Activated naive CD4-positive, alpha-beta T cell treated with Interleukin-2 at 50 U/mL for 16 hours (primary cell): ENCODE results near the gene APLF.
"Not testable (repeated sequence)": the region's sequence is repeated elsewhere in the genome, so short reads cannot be mapped to it uniquely, and the experiment has no call there.

Experiments used
- DNase-seq: peaks from one replicate; pipeline ENCODE4 v3.0.0-alpha.2; 2020

APLF gene

GRCh38 chr2:68591225-68591624, 123.8 kb downstream of the APLF start:
- no peak for DNase-seq

GRCh38 chr2:68594041-68594440, 126.7 kb downstream of the APLF start:
- DNase-seq = no peak

GRCh38 chr2:68594674-68595492, 127.5 kb downstream of the APLF start:
- peak; percentile 54 for DNase-seq

- not testable (repeated sequence) for DNase-seq
These were observed 128.1 kb downstream of the APLF start for GRCh38 chr2:68595493-68595785.

- DNase-seq = not testable (repeated sequence)
These were observed 133.1 kb downstream of the APLF start for GRCh38 chr2:68600495-68600894.

- no peak for DNase-seq
These were observed 135.7 kb downstream of the APLF start for GRCh38 chr2:68603059-68603458.

DNA sequence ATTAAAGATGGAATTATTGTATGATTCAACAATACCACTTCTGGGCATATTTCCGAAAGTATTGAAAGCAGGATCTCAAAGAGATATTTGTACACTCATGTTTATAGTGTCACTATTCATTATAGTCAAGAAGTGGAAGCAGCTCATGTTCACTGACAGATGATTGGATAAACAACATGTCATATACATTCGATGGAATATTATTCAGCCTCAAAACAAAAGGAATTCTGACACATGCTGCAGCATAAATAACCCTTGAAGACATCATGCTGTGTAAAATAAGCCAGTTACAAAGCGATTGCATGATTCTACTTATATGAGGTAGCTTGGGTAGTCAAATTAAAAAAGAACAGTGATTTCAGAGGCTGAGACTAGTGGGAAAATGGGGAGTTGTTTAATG, 136.7 kb downstream of the APLF start:
- no peak for DNase-seq

DNA sequence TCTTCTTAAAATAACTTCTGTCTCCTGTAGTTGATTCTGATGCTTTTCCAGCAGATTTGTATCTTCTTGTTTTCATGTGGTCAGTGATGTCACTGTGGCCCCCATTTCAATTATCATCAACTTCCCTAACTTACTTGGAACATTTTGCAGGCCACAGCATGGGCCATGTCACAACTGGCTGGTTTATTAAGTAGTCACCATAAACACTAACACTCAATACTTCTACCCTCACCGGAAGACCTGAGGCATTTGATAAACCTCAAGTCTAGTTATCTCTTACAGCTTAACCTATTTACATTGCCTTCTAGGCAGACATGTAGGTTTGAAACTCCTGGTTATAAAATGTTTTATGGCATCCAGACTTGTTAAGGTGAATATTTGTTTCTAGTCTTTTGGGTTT, 138.6 kb downstream of the APLF start:
- DNase-seq = no peak

- no peak for DNase-seq
These were observed 139.4 kb downstream of the APLF start for GRCh38 chr2:68606759-68607158.

DNA sequence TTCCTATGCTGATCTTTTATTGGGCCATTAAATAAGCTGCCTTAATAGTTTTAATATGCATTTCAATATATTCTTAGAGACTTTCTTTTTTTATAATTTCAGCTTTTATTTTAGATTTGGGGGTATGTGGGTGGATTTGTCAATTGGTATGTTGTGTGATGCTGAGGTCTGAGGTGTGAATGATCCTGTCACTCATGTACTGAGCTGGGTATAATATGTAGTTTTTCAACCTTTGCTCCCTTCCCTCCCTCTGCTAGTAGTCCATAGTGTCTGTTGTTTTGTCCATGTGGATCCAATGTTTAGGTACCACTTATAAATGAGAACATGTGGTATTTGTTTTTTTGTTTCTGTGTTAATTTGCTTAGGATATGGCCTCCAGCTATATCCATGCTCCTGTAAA, 140.5 kb downstream of the APLF start:
- DNase-seq = no peak

DNA sequence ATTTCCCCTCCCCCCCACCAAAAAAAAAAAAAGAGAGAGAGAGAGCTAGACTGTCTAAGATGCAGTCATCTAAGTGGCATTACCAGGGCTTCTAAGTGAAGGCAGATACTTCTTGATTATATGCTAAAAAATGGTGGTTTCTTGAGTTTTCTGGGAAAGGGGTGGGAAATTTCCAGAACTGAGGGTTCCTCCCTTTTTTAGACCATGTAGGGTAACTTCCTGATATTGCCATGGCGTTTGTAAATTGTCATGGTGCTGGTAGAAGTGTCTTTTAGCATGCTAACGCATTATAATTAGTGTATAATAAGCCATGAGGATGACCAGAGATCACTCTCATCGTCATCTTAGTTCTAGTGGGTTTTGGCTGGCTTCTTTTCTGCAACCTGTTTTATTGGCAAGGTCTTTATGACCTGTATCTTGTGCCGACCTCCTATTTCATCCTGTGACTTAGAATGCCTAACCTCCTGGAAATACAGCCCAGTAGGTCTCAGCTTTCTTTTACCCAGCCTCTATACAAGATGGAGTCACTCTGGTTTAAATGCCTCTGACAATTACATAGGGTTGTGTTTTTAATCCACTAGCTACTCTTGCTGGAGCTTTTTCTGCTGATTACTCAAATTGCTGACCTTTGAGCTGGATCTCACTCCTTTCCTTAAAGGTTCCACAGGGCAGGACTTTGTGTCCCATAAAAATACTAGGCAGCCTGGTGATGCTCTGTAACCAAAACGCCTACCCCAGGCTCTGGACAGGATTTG, 145.6 kb downstream of the APLF start:
- no peak for DNase-seq

- DNase-seq = no peak
These were observed 153.4 kb downstream of the APLF start for GRCh38 chr2:68620772-68621171.

- no peak for DNase-seq
These were observed 156.4 kb downstream of the APLF start for GRCh38 chr2:68623820-68624219.

DNA sequence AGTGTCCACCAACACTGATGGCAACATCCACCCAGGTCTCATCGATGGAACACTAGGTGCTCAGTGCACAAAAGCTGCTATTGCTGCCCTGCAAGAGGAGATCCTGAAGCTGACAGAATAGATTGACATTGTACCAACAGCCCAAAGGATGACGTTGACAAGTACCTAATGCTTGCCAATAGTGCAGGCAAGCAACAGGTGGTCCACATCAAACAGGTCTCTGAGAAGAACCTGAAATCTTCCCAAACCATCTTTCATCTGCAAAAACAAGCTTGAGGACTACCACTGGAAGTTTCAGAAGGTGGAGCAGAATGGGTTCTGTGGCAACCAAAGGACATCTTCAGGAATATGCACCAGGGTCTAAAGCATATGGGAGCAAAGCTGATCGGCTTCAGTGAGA, 160.2 kb downstream of the APLF start:
- DNase-seq = no peak
